GM12872 (cell line): ENCODE measurements around the gene PSMC3.

Experiments
- CTCF ChIP-seq: IDR thresholded peaks from 3 replicates; pipeline ENCODE4 v1.5.1; 2011; ENCODE audit warnings: low read depth, mild to moderate bottlenecking, low read length, moderate library complexity; ENCODE audit not compliant: insufficient read depth

The PSMC3 gene

GRCh38 chr11:47449541-47449940, 23.3 kb upstream of the PSMC3 start:
- no peak for TF ChIP-seq CTCF

GRCh38 chr11:47448566-47449427, 22.6 kb upstream of the PSMC3 start, which contains the start of gene RAPSN:
TSS of gene RAPSN (minus strand) at chr11:47449136. CDS start at chr11:47448964, 172 bp downstream.
- TF ChIP-seq CTCF = no peak

DNA sequence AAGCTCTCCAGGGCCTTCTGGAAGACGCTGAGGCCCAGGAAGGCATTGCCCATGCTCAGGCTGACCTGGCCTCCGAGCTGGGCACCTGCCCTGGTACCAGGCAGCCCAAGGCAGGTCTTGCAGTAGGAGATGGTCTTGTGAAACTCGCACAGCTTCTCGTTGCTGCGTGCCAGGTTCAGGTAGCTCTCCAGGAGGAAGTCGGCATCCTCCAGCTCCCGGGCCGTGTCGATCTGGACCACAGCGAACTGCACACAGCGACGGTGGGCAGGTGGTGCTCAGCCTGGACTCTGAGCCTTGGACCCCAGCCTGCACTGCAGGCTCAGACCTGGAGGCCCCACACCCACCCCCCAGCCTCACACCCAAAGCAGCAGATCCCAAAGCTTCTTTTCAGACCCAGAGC, 21.7 kb upstream of the PSMC3 start:
- no peak for TF ChIP-seq CTCF

GRCh38 chr11:47446833-47447232, 20.6 kb upstream of the PSMC3 start:
- TF ChIP-seq CTCF = no peak

- TF ChIP-seq CTCF = no peak
These were observed 19.6 kb upstream of the PSMC3 start for GRCh38 chr11:47445840-47446239.

GRCh38 chr11:47443817-47444216, 17.6 kb upstream of the PSMC3 start:
- TF ChIP-seq CTCF = no peak

- peak; percentile 36; the same call in 2 of the 3 replicates for TF ChIP-seq CTCF
These were observed 16.9 kb upstream of the PSMC3 start for GRCh38 chr11:47443028-47443700.
